ENCODE results near the gene KRT27. TPM values are rescaled to one million over a fixed set of nuclear protein-coding genes. Genes with fewer than 3 reads are reported as not detected.
"Not testable (repeated sequence)": the region's sequence is repeated elsewhere in the genome, so short reads cannot be mapped to it uniquely, and the experiment has no call there.

Gene KRT27
- total RNA-seq, 4 donors from 2014 or later, result not detected

GRCh38 chr17:40817103-40817682, 34.8 kb upstream of the KRT27 start:
- Histone ChIP-seq H3K4me3 (no peak overlapping the region), H3K36me3 (peaks cover 0 to 17% (median 4%) of the 10 kb centered on the region in 4 donors), H3K27ac (replicated peaks in 1 of 4) (no peak overlapping the region), H3K27me3 (peaks cover 0 to 4% (median 0%) of the 10 kb centered on the region in 4 donors), H3K4me1 (peaks cover 12 to 21% (median 18%) of the 10 kb centered on the region in 4 donors), H3K9me3 (no peaks in the 10 kb centered on the region)
- no peak for DNase-seq (ENCODE audit: extremely low spot score)
- TF ChIP-seq EP300 (IDR thresholded peaks at IDR 0.05), result no peak
- no peak for TF ChIP-seq POLR2A (IDR thresholded peaks at IDR 0.05; ENCODE audit: low read depth)
- TF ChIP-seq, protein P1, sequence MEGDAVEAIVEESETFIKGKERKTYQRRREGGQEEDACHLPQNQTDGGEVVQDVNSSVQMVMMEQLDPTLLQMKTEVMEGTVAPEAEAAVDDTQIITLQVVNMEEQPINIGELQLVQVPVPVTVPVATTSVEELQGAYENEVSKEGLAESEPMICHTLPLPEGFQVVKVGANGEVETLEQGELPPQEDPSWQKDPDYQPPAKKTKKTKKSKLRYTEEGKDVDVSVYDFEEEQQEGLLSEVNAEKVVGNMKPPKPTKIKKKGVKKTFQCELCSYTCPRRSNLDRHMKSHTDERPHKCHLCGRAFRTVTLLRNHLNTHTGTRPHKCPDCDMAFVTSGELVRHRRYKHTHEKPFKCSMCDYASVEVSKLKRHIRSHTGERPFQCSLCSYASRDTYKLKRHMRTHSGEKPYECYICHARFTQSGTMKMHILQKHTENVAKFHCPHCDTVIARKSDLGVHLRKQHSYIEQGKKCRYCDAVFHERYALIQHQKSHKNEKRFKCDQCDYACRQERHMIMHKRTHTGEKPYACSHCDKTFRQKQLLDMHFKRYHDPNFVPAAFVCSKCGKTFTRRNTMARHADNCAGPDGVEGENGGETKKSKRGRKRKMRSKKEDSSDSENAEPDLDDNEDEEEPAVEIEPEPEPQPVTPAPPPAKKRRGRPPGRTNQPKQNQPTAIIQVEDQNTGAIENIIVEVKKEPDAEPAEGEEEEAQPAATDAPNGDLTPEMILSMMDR (IDR thresholded peaks at IDR 0.05), result no peak
- TF ChIP-seq POLR2AphosphoS5 (IDR thresholded peaks at IDR 0.05), result no peak
- 97% methylated on average over 4 of the region's 4 CpGs for WGBS
- intact Hi-C loops (cut with DNase I), result no loop called here

DNA sequence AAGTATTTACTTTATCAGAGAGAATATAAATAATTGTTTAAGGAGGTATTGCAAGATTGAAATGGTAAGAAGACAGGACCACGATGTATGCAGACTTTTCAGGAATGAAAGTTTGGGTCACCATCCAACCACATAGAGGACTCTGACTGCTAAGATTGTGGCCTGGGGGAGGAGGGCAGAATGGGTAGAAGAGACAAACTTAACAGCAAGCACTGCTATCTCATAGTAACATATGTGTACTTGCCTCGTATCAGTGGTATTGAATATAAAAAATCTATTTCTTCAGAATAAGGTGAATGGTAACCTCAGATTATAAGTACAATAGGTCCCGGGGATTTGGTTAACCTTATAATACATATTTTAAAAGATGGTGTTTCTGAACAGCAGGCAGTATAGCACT, 34.2 kb upstream of the KRT27 start:
- no peak for DNase-seq (ENCODE audit: extremely low spot score)
- Histone ChIP-seq H3K36me3 (peaks cover 0 to 17% (median 2%) of the 10 kb centered on the region in 4 donors), H3K9me3 (no peaks in the 10 kb centered on the region), H3K27ac (replicated peaks in 1 of 4) (no peak overlapping the region), H3K4me1 (peaks cover 12 to 21% (median 18%) of the 10 kb centered on the region in 4 donors), H3K4me3 (no peak overlapping the region), H3K27me3 (peaks cover 0 to 7% (median 0%) of the 10 kb centered on the region in 4 donors)
- WGBS, result 95% methylated on average over 3 of the region's 3 CpGs
- no peak for TF ChIP-seq EP300 (IDR thresholded peaks at IDR 0.05)
- no peak for TF ChIP-seq POLR2AphosphoS5 (IDR thresholded peaks at IDR 0.05)
- TF ChIP-seq POLR2A (IDR thresholded peaks at IDR 0.05; ENCODE audit: low read depth), result no peak
- TF ChIP-seq, protein P1 (IDR thresholded peaks at IDR 0.05), result no peak
- intact Hi-C loops (cut with DNase I), result no loop called here

DNA sequence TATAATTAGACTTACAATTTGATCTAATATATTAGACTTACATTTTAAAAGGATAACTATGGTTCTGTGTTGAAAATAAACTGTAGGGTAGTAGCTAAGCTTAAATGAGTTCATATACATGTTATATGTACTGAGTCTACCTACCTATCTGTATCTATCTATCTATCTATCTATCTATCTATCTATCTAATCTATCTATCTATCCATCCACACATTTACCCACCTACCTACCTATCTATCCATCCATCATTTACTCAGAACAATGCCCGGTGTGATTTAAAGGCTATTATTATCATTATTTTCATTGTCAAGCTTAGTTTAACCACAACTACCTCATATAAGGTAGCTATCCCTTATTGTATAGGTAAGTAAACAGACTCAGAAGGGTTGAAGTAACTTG, 33.0 kb upstream of the KRT27 start:
- intact Hi-C loops (cut with DNase I), result no loop called here
- H3K27me3 ChIP-seq, result peaks cover 0 to 8% (median 0%) of the 10 kb centered on the region in 4 donors

GRCh38 chr17:40814657-40815056, 32.3 kb upstream of the KRT27 start:
- 60% methylated on average over 3 of the region's 3 CpGs for WGBS
- H3K4me3 ChIP-seq; H3K9me3 ChIP-seq; DNase-seq (ENCODE audit: extremely low spot score); intact Hi-C loops (cut with DNase I); H3K27ac ChIP-seq (replicated peaks in 1 of 4): not testable (repeated sequence)
- H3K27me3 ChIP-seq, result peaks cover 0 to 15% (median 1%) of the 10 kb centered on the region in 4 donors
- H3K36me3 ChIP-seq, result peaks cover 0 to 17% (median 2%) of the 10 kb centered on the region in 4 donors
- peaks cover 10 to 19% (median 12%) of the 10 kb centered on the region in 4 donors for H3K4me1 ChIP-seq

More for the DNA sequence above, 33.0 kb upstream of the KRT27 start:
- Histone ChIP-seq H3K27ac (replicated peaks in 1 of 4) (no peak overlapping the region), H3K36me3 (peaks cover 0 to 17% (median 2%) of the 10 kb centered on the region in 4 donors), H3K4me1 (peaks cover 12 to 21% (median 18%) of the 10 kb centered on the region in 4 donors), H3K9me3 (no peaks in the 10 kb centered on the region), H3K4me3 (no peak overlapping the region)
- DNase-seq (ENCODE audit: extremely low spot score), result no peak
- TF ChIP-seq POLR2A (IDR thresholded peaks at IDR 0.05; ENCODE audit: low read depth) (no peak), EP300 (IDR thresholded peaks at IDR 0.05) (no peak), POLR2AphosphoS5 (IDR thresholded peaks at IDR 0.05) (no peak)
- TF ChIP-seq, protein P1 (IDR thresholded peaks at IDR 0.05), result no peak
- 82% methylated on average over 1 of the region's 1 CpG for WGBS

DNA sequence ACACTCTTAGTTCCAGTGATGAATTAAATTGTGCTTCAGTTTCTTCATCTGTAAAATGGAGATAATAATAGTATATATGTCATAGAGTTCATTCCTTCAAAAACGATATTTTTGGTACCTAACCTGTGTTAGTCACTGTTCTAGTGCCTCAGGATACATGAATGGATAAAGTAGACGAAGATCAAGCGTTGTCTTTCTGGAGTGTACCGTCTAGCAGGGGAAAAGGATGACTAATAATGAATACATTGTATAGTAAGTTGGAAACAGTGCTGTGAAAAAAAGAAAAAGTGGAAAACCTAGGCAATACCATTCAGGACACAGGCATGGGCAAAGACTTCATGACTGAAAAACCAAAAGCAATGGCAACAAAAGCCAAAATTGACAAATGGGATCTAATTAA, 31.5 kb upstream of the KRT27 start:
- no peak for TF ChIP-seq POLR2A (IDR thresholded peaks at IDR 0.05; ENCODE audit: low read depth)
- 74% methylated on average over 4 of the region's 4 CpGs for WGBS
- Histone ChIP-seq H3K27ac (replicated peaks in 1 of 4) (no peak overlapping the region), H3K27me3 (peaks cover 0 to 20% (median 2%) of the 10 kb centered on the region in 4 donors), H3K4me3 (no peak overlapping the region), H3K36me3 (peaks cover 0 to 17% (median 2%) of the 10 kb centered on the region in 4 donors), H3K9me3 (no peaks in the 10 kb centered on the region), H3K4me1 (peaks cover 4 to 16% (median 7%) of the 10 kb centered on the region in 4 donors)
- intact Hi-C loops (cut with DNase I), result no loop called here
- no peak for DNase-seq (ENCODE audit: extremely low spot score)

Data from esophagus muscularis mucosa (tissue), 4 donors.